Hematopoietic multipotent progenitor cell treated with erythropoietin and hydrocortisone succinate and interleukin-3 and kit ligand, for 17 days (in vitro differentiated cells): Measurements from ENCODE around the gene MAML3.

ENCODE experiments used
- DNase-seq: peaks from one replicate; pipeline ENCODE4 v3.0.0-alpha.2; 2015; ENCODE audit warnings: low spot score

The MAML3 gene

GRCh38 chr4:139841464-139842195 is 312.4 kb downstream of the MAML3 start:
- DNase-seq = peak; percentile 10

- no peak for DNase-seq
Observed at GRCh38 chr4:139840773-139841172, 313.2 kb downstream of the MAML3 start.

GRCh38 chr4:139839403-139840031 is 314.5 kb downstream of the MAML3 start:
- no peak for DNase-seq

GRCh38 chr4:139838811-139839210 is 315.2 kb downstream of the MAML3 start:
- DNase-seq = no peak

- DNase-seq = no peak
Observed at GRCh38 chr4:139834981-139835391, 319.0 kb downstream of the MAML3 start.

DNA sequence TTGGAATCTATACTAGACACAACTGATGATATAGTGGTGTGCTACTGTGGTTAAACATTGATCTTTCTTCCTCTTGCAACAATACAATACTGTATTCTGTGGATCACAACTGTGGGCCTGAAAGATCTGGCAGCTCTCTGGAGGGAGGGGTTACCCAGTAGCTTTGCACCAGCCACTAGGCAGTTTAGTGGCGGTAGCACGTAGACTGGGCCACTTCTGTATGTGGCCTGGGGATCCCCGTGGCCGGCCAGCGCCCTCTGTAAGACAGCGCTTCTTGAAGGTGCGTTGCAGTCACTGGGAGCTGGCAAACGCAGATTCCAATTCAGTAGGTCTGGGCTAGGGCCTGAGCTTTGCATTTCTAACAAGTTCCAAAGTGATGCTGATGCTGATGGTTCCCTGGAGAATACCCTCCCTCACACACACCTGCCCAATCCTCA is 319.7 kb downstream of the MAML3 start:
- DNase-seq = no peak

DNA sequence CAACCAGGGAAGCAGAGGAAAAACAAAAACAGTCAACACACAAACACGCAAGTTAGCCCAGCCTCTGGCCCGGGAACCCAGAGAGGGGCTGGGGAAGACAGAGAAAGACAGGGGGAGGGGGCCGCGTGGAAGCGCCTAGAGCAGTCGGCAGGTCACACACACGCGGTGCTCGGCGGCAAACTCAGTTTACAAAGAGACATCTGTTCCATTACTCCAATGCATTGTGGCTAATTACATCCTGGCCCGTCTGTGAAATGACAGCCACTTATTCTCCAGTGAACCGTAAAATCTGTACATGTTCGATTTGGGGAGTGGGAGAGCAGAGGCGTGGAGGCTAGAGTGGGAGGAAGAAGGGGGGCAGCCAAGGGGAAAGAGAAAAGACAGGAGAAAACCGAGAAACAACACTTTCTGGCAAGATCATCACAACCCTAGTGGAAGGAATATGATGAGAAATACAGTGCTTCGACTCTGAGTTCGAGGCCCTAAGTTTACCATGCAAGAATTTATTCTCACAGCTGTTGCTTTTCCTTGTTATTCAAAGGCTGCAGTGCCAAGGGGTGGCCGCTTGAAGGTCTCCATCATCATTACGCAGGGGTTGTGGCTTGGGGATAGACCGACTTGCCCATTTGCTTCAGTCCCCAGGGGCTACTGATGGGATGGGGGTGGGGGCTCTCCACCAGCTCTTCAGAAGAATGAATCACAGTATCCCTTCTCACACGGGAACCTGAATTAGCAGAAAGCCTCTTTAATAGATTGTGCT is 320.7 kb downstream of the MAML3 start:
- DNase-seq = no peak

GRCh38 chr4:139828966-139829664 is 324.9 kb downstream of the MAML3 start:
- DNase-seq = no peak

- no peak for DNase-seq
Observed at GRCh38 chr4:139826426-139826825, 327.6 kb downstream of the MAML3 start.

DNA sequence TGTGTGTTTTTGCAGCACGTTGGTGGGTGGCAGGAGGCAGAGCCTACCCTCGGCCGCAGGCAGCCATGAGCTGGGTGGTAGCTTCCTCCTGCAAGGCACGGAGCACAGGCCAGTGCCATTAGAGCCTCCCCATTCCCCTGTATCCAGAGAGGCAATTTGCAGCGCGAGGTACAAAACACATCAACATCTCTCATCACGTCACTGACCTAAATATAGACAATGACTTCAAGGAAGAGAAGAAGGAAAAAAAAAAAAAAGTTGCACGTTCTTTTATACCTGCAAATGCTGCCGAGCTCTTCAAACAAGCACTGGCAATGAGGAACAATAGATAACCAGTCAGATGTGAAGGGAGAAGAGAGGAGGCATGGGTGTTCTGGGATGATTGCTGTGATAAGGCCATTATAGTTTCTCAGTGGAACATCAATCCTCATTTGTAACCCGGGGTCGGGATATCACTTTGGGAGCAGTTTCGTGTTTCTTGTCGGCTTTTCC is 328.4 kb downstream of the MAML3 start:
- no peak for DNase-seq

DNA sequence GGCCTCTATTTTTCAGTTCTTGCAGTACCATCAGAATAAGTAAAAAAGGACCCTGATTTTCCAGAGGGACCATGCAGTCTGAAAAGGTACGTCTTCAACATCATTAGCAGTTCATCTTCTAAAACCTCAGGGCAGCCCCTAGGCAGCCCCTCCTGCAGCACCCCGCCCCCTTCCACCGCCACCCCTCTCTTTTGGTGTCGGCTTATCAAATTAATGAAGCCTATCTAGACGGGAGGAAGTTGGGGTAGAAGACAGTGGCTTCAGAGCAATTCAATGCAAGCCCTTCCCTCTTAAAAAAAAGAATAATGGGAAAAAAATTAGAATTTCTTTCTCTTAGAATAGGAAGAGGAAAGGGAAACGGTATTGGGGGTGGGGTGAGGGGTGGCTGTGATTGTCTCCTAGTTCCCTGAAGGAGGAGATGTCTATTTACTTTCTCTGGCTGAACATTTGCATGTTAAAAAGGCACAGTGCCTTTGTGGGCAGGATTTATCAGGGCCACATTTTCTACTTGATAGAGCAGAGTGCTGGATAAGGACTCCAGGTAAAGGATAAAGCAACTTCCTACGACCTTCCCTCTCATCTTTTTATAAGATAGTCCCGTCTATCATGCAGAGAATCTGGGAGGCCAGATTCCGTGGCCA is 329.0 kb downstream of the MAML3 start:
- no peak for DNase-seq

- DNase-seq = no peak
Observed at GRCh38 chr4:139823746-139824145, 330.2 kb downstream of the MAML3 start.

DNA sequence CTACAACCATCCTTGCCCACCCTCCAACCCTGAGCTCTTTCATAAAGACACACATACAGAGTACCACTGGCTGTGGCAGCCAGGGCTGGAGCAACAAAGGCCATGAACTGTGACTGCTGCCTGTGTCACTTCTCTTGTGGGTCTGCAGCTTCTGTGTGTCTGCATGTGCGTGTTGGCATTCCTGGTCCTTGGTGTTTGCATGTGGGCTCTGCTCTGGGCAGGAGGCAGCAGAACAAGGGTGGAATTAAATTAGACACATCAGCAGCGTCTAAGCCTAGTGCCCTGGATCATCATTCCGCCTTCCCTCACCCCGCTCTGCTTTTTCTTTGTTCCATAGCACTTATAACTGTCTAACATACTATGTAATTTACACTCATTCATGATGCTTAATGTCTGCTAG is 330.6 kb downstream of the MAML3 start:
- DNase-seq = no peak

GRCh38 chr4:139822391-139822790 is 331.6 kb downstream of the MAML3 start:
- DNase-seq = no peak

DNA sequence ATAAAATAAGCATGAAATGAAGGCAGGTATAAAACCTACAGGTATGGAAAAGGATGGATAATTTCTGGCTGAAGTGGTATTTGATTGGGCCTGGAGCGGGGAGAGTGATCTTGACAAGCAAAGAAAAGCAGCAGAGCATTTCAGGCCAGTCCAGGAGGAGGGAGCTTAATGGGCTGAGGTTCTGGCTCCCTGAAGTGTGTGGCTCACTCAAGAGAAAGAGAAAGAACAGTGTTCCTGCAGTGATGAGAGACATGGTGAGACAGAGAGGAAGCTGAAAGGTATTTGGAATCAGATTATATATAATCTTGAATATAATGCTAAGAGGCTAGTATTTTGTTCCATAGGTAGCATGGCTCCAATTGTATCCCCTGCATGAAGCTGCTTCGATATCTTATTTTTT is 334.9 kb downstream of the MAML3 start:
- no peak for DNase-seq

- no peak for DNase-seq
Observed at GRCh38 chr4:139817657-139818452, 336.1 kb downstream of the MAML3 start.

- DNase-seq = no peak
Observed at GRCh38 chr4:139816856-139817255, 337.1 kb downstream of the MAML3 start.

DNA sequence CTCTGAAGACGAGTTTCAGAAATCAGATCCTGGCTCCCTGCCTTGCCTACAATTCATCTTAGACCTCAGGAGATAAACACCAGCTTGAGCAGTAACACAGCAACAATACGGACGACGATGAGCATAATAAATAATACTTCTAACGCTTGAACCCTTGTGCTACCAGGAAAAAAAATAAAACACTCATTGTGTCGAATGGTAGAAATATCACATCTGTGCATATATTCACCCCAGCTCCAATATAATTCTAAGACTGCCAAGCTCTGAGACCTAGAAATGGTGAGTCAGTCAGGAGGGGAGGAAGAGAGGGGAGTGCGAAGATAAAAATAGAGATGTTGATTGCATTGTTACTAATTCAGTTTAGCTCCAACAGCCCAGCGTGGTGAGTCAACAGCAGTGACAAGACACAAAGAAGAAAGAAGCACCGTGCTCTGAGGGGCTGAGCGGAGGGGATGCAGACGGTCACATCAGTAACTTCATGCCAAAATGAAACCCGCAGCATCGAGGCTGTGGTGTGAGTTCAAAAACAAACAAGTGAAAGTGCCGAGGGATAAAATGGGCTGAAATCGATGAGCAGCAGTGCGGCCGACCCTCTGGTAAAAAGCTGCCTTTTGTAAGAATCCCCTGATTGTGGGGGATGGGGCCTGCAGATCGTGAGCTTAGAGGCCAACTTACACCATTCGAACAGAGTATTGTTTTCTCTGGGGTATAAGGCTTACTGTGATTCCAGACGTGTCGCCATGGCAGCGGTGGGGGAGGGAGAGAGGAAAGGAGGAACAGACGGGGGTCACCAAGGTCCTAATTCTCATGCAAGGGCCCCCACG is 338.0 kb downstream of the MAML3 start:
- no peak for DNase-seq

DNA sequence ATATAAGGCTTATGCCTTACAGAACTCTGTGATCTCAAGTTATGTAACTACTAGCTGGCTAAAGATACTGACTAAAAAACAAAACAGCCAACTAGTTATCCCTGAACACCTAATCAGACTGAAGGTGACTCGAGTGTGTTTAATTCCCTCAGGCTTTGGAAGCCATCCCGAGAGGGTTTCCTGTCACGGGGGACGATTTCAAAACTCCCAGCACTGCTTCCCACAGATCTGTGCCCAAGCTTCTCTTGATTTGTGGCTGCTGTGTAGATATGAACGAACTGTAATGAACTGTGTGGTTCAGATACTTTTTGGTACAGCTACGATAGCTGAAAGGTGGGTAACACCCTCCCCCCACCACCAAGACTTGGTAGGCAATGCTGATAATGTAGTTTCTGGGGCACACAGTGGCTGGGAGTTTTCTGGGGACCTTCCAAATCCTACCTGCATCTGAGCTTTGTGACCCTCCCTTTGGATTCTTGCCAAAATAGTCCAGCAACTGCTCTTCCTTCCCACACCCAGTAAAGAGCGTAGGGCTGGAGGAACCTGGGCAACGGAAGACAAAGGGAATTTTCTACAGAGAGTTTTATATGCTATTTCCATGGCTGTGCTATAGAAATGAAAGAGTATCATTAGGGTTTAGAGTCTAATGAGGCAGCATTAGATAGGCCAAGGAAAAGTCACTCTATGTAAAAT is 339.5 kb downstream of the MAML3 start:
- no peak for DNase-seq
